GM19328 (cell line): ENCODE data around the gene USP34.
"Not testable (repeated sequence)": the region's sequence is repeated elsewhere in the genome, so short reads cannot be mapped to it uniquely, and the experiment has no call there.

Experiments
- ATAC-seq: cut with Tn5 transposase; IDR thresholded peaks from one replicate; pipeline ENCODE4 v1.9.1; 2021; ENCODE audit warnings: mild to moderate bottlenecking, moderate library complexity; ENCODE audit not compliant: unreplicated experiment

USP34 gene, protein sequence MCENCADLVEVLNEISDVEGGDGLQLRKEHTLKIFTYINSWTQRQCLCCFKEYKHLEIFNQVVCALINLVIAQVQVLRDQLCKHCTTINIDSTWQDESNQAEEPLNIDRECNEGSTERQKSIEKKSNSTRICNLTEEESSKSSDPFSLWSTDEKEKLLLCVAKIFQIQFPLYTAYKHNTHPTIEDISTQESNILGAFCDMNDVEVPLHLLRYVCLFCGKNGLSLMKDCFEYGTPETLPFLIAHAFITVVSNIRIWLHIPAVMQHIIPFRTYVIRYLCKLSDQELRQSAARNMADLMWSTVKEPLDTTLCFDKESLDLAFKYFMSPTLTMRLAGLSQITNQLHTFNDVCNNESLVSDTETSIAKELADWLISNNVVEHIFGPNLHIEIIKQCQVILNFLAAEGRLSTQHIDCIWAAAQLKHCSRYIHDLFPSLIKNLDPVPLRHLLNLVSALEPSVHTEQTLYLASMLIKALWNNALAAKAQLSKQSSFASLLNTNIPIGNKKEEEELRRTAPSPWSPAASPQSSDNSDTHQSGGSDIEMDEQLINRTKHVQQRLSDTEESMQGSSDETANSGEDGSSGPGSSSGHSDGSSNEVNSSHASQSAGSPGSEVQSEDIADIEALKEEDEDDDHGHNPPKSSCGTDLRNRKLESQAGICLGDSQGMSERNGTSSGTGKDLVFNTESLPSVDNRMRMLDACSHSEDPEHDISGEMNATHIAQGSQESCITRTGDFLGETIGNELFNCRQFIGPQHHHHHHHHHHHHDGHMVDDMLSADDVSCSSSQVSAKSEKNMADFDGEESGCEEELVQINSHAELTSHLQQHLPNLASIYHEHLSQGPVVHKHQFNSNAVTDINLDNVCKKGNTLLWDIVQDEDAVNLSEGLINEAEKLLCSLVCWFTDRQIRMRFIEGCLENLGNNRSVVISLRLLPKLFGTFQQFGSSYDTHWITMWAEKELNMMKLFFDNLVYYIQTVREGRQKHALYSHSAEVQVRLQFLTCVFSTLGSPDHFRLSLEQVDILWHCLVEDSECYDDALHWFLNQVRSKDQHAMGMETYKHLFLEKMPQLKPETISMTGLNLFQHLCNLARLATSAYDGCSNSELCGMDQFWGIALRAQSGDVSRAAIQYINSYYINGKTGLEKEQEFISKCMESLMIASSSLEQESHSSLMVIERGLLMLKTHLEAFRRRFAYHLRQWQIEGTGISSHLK (N-terminal part only)

DNA sequence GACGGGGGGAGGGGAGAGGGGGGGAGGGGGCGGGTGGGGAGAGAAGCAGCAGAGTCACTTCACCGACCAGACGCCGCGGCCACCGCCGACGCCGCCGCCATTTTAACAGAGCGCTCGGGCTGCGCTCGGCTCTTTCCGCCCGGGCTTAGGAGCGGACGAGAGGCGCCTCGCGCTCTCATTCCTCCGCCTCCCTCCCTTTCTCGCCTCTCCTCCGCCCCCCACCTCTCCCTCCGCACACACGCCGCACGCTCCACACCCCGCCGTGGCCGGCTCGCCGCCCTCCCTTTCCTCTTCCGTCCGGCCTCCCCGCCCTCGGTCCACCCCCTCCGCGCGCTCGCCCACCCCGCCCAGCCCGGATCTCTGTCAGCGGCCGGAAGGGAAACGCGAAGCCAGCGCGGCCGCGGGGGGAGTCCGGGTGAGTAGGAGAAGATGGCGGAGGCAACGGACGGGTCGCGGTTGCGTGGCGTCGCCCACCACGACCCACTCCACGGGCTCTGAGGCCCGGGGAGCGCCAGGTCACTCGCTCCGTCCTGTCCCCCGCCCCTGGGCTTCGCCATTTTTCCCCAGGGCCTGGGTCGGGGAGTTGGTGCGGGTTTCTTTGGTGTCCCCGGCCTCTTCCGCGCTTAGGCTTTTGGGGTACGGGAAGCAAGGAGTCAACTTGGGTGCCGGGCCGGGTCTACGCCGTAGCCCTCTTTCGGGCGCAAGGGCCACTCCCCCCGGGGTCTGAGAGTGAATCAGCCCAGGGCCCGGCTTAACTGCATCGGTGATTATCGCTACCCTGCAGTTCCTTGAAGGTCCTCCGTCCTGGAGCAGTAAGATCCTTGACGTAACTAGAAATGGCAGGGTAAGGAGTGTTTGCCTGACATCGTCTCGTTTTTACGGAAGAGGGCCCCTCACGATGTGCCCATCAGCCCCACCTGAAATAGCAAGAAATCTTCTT lies at the start of gene USP34:
USP34 (minus strand) TSS at position 123 of the 940 bp plus-strand sequence. CDS start 395 bp downstream, outside the sequence.
- ATAC-seq: peak; percentile 65

DNA sequence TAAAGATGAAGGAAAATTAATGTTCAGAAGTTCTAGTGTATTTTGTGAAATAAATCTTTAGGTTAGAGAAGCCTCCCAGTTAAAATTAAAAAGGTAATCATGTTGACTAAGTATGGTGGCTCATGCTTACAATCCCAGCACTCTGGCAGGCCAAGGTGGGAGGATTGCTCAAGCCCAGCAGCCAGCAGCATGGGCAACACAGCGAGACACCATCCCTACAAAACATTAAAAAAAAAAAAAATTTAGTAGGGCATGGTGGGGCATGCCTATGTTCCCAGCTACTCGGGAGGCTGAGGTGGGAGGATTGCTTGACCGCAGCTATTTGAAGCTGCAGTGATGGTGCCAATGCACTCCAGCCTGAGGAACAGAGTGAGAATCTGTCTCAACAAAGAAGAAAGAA lies 49.4 kb upstream of the USP34 start:
- ATAC-seq: no peak

DNA sequence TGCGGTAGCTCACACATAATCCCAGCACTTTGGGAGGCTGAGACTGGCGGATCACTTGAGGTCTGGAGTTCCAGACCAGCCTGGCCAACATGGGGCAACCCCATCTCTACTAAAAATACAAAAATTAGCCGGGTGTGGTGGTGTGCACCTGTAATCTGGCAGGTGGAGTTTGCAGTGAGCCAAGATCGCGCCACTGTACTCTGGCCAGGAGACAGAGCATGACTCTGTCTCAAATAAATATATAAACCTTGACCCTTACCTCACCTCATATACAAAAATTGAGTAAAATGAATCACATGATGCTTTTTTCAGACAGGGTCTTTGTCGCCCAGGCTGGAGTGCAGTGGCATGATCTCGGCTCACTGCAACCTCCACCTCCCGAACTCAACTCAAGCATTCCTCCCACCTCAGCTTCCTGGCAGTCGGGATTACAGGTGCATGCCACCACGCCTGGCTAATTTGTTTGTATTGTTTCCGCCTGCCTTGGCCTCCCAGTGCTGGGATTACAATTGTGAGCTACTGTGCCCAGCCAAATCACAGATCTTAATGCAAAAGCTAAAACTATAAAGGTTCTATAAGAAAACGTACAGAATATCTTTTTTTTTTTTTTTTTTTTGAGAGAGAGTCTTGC lies 42.0 kb upstream of the USP34 start:
- no peak for ATAC-seq

DNA sequence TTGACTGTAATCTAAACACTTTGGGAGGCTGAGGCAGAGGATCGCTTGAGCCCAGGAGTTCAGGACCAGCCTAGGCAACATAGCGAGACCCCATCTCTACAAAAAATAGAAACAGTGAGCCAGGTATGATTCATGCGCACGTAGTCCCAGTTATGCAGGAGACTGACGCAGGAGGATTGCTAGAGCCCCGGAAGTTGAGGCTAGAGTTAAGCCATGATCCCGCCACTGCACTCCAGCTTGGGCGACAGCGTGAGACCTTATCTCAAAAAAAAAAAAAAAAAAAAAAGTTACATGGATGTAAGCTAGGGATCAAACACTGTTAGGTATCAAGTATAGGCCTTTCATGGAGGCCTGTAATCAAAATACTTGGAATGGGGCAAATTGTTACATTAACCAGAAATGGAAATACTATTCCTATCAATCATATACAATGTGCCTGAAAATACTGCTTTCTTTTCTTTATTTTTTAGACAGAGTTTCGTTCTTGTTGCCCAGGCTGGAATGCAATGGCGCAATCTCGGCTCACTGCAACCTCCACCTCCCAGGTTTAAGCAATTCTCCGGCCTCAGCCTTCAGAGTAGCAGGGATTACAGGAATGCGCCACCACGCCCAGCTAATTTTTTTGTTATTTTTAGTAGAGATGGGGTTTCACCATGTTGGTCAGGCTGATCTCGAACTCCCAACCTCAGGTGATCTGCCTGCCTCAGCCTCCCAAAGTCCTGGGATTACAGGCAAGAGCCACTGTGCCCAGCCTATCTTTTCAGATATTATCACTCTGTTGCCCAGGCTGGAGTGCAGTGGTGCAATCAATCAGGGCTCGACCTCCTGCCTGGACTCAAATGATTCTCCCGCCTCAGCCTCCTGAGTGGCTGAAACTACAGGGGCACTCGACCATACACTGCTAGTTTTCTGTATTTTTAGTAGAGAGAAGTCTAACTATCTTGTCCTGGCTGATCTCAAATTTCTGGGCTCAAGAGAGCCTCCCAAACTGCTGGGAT lies 40.1 kb upstream of the USP34 start:
- ATAC-seq: no peak

DNA sequence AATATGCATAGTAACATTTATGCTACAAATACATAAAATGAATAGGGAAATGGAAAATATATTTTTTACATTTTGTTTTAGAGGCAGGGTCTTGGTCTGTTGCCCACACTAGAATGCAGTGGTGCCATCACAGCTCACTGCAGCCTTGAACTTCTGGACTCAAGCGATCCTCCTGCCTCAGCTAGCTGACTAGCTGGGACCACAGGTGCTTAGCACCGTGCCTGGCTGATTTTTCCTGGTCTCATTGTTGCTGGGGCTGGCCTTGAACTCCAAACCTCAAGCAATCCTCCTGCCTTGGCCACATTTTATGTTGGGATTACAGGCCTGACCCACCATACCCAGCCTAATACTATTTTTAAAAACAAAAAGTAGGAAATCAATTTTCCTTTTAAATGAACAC lies 34.1 kb upstream of the USP34 start:
- no peak for ATAC-seq

DNA sequence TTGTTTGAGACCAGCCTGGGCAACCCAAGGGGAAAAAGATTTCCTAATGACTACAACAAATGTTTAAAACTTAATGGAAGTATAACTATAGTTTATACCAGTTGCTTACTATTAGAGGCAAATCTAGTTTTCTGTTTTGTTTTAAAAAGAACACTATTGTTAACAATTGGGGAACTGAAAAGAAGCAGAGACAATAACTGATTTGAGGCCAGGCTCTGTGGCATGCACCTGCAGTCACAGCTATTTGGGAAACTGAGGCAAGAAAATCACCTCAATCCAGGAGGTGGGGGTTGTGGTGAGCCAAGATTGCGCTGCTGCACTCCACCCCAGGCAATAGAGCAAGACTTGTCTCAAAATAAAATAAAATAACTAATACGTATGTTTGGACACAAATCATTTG lies 28.2 kb upstream of the USP34 start:
- no peak for ATAC-seq

DNA sequence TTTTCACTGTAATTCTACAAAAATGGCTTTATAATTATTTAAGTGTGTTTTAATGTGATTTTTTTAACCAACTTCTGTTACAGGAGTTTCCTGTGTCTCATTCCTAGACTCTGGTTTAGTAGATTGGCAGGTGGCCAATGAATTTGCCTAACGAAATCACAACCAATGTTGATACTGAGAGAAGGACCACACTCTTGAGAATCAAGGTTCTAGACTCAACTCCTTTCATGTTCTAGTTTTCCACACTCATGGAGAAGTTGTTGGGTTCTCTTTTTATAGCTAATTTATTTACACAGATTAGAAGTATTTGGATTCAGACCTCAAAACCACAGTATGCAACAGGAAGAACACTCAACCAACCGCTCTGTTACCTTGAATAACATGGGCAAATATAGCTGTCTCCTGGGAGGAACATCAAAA lies 22.6 kb upstream of the USP34 start:
- ATAC-seq: no peak

DNA sequence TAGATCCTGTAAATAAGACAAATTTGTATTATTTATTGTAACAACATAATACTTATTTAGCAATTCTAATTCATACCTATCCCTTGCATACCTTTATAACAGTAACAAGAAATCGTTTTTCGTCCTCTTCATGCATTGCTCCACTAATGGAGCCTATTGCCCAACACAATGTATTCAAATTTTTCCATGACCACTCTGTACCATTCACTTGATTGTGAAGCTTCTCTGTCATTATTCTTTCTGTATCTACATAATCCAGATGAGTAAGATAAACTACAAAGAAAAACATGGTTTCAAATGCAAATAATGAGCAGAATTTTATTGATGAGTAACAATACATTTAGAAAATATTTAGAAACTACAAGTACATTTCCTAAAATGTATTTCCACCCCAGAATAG lies 21.6 kb upstream of the USP34 start:
- no peak for ATAC-seq

DNA sequence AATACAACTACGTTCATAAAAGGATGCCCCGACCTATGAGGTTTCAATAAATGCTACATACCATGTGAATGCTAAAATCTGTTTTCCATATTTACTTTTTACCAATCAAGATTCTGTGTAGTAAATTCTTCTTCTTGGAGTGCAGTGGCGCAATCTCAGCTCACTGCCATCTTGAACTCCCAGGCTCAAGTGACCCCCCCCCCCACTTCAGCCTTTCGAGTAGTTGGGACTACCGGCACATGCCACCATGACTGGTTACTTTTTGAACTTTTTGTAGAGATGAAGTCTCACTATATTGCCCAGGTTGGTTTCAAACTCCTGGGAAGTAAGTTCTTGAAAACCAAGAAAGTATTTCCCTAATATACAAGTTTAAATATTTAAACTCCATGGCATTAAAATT lies 14.4 kb upstream of the USP34 start:
- ATAC-seq: no peak

DNA sequence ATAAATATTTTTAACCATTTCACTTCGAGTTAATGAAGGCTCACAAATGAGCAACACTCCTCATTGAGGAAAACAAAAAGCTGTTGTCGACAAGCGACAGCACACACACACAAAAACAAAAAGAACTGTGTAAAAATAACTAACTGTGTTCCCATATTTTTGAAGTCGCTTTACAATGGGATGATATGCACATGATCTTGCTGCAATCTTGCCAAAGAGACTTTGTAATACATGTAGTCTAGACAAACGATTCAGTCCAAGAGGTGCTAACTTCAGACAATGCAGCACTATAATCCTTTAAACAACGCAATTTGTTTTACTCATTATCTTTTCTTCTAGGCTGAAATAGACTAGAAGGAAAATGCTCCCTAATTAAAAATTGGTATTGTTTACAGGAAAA lies 7.2 kb upstream of the USP34 start:
- no peak for ATAC-seq

DNA sequence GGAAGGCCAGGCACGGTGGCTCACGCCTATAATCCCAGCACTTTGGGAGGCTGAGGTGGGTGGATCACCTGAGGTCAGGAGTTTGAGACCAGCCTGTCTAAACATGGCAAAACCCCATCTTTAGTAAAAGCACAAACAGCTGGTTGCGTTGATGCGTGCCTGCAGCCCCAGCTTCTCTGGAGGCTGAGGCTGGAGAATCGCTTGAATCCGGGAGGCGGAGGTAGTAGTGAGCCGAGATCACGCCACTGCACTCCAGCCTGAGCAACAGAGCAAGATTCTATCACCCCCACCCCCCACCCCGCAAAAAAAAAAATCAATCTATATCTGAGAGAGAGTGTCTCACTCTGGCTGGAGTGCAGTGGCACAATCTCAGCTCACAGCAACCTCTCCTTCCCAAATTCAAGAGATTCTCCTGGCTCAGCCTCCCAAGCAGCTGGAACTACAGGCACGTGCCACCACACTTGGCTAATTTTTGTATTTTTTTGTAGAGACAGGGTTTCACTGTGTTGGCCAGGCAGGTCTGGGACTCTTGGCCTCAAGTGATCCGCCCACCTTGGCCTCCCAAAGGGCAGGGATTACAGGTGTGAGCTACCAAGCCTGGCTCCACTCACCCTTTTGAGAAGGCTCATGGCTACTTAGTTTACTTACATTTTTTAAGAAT lies 6.2 kb upstream of the USP34 start:
- ATAC-seq: not testable (repeated sequence)

DNA sequence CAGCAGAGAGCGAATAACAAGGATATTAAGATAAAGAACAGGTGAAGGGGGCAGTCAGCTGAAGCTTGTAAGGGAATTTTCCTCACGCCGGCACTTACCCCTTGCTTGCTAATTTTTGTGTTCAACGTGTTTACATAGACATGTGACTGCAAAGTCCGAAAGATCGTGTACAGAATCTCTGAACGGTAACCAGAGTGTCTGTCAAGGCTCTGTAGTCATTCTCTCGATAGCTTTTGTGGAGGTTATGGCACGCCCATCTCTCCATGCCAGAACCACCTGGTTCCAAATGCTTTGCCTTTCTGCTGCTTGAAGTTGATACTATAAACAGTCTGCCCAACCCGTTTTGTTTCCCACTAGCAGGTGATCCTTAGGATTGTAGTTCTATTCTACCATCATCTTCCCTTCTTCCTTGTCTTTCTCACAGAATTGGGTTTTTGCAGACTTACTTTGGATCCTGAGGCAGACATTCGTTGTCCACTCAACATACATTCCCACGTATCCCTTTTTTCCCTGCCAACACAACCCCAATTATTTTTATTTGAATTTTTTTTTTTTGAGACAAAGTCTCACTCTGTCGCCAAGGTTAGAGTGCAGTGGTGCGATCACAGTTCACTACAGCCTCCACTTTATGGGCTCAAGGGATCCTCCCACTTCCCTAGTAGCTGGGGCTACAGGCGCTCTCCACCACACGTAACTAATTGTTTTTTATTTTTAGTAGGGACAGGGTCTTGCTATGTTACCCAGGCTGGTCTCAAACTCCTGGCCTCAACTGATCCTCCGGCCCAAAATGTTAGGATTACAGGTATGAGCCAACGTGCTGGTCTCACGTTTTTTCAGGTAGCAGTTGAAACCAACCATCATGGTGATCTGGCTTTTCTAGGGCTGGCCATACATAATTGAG lies 1.3 kb upstream of the USP34 start:
- no peak for ATAC-seq

DNA sequence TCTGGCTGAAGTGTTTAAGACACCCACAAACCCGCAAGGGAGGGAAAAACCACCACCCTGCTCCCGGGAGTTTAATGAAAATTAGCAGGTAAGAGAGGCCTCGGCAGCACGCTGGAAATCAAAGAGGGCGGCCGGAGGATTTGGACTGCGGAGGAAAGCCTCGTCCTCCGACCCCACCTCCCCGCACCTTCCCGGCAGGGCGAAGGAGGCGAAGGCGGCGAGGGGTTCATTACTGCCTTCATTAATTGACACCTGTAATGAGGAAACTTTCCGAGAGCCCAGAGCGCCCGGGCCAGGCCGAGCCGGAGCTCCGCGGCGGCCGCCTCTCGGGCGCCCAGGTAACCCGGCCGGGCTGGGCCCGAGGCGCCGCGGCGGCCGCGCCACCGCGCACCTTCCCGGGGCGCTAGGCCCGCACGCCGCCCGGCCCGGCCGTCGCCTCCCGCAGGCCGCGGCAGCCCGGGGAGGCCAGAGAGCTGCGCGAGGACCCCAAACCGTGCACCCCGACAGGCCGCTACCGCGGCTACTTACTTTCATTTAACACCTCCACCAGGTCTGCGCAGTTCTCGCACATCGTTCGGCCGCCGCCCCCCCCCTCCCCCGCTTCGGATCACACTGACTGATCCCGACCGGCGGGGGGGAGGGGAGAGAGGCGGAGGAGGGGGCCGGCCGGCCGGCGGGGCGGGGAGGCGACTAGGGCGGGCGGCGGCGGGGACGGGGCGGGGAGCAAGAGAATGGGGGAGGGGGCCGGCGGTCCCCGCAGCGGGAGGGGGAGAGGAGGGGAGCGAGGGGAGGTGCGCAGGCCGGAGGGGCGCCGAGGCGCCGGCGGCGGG lies 550 bp downstream of the USP34 start:
- ATAC-seq: peak; percentile 26

DNA sequence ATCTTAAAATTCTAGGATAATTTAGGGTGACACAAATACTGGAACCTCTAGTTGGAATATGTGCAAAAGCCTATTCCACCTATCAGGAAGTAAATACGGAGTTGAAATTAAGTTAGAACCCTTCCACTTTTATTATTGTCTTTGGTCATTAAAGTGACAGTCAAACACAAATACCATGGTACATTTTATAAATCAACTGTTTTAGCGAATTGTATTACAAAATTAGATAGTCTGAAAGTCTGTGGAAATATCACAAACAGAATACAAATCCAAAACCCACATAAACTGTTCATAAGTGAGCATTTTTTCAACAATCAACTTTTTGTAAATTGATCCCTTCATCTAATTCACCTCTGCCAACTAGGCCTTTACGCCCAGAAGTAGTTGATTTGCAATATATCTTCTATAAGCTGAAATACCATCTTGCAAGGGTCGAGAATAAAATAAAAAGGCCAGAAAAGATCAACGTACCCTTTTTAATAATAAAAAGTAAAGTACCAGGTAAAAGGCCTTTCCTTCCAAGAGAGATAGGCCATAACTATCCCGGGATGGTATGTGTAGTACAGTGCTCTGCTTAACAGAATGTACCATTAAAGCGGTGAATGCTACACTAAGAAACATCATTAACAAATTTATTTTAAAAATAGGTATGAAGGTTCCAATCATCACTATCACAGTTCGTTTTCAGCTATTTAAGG lies 1.3 kb downstream of the USP34 start:
- ATAC-seq: no peak

DNA sequence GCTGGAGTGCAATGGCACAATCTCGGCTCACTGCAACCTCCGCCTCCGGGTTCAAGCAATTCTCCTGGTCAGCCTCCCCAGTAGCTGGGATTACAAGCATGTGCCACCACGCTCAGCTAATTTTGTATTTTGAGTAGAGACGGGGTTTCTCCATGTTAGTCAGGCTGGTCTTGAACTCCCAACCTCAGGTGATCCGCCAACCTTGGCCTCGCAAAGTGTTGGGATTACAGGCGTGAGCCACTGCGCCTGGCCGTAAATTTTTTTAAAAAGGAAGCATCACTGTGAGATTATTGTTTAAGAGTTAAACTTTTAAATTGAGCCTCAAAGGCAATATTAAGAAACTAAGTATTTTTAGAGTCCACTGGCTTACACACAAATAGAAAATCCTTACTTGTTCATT lies 2.7 kb downstream of the USP34 start:
- not testable (repeated sequence) for ATAC-seq
